ENCODE measurements around the gene SEPTIN11.

- TF ChIP-seq SMARCC2 (IDR thresholded peaks at IDR 0.05; ENCODE audit: low read depth) (no peak), ZBTB26 (CRISPR knock-in tag; IDR thresholded peaks at IDR 0.05) (no peak), ERF (CRISPR knock-in tag; IDR thresholded peaks at IDR 0.05) (no peak), CTCF (IDR thresholded peaks at IDR 0.05 in 2 of 3, conservative IDR thresholded peaks at IDR 0.05 in 1 of 3; ENCODE audit: insufficient read depth in 2 of 3, low read depth in 1 of 3, low read length in 3 of 3) (no peak), POLR2A (conservative IDR thresholded peaks at IDR 0.05) (no peak), ZBED1 (IDR thresholded peaks at IDR 0.05) (no peak), REST (IDR thresholded peaks at IDR 0.05; ENCODE audit: borderline replicate concordance) (no peak), REST (CRISPR knock-in tag; IDR thresholded peaks at IDR 0.05; ENCODE audit: low read depth) (no peak), ZNF766 (CRISPR knock-in tag; conservative IDR thresholded peaks at IDR 0.05) (no peak)
Measured at GRCh38 chr4:76920715-76921114, 28.8 kb upstream of the SEPTIN11 start.
